Measurements from ENCODE around the gene SLC34A3.

The SLC34A3 gene

GRCh38 chr9:137230705-137231371, at the start of gene SLC34A3:
Gene SLC34A3 (plus strand): TSS chr9:137230901. CDS start chr9:137231703, 802 bp downstream.
- Histone ChIP-seq H3K4me3 (ENCODE audit: low read depth, low read length) (no peak within 1 kb of the TSS), H3K36me3 (ENCODE audit: control insufficient read depth, insufficient read depth, low read length) (no peaks in the 10 kb centered on the region), H3K27ac (ENCODE audit: low read depth, low read length) (no peak within 1 kb of the TSS), H3K9me3 (ENCODE audit: control insufficient read depth, insufficient read depth, low read length) (no peaks in the 10 kb centered on the region), H3K4me1 (ENCODE audit: control insufficient read depth, insufficient read depth, low read length) (no peaks in the 10 kb centered on the region), H3K9ac (ENCODE audit: low read depth, low read length) (no peak within 1 kb of the TSS), H3K27me3 (ENCODE audit: control insufficient read depth, insufficient read depth, low read length) (no peaks in the 10 kb centered on the region)

GRCh38 chr9:137181680-137182079, 49.0 kb upstream of the SLC34A3 start:
- H3K4me1 ChIP-seq (ENCODE audit: control insufficient read depth, insufficient read depth, low read length), result no peaks in the 10 kb centered on the region
- peaks cover 69% of the 10 kb centered on the region for H3K36me3 ChIP-seq (ENCODE audit: control insufficient read depth, insufficient read depth, low read length)
- no peaks in the 10 kb centered on the region for H3K27me3 ChIP-seq (ENCODE audit: control insufficient read depth, insufficient read depth, low read length)
- no peaks in the 10 kb centered on the region for H3K9me3 ChIP-seq (ENCODE audit: control insufficient read depth, insufficient read depth, low read length)
- H3K4me3 ChIP-seq (ENCODE audit: low read depth, low read length), result no peak overlapping the region
- no peak overlapping the region for H3K9ac ChIP-seq (ENCODE audit: low read depth, low read length)
- H3K27ac ChIP-seq (ENCODE audit: low read depth, low read length), result no peak overlapping the region

- H3K4me1 ChIP-seq (ENCODE audit: control insufficient read depth, insufficient read depth, low read length), result no peaks in the 10 kb centered on the region
- H3K9me3 ChIP-seq (ENCODE audit: control insufficient read depth, insufficient read depth, low read length), result no peaks in the 10 kb centered on the region
- peaks cover 75% of the 10 kb centered on the region for H3K36me3 ChIP-seq (ENCODE audit: control insufficient read depth, insufficient read depth, low read length)
- H3K9ac ChIP-seq (ENCODE audit: low read depth, low read length), result no peak overlapping the region
- no peak overlapping the region for H3K27ac ChIP-seq (ENCODE audit: low read depth, low read length)
- no peak overlapping the region for H3K4me3 ChIP-seq (ENCODE audit: low read depth, low read length)
- no peaks in the 10 kb centered on the region for H3K27me3 ChIP-seq (ENCODE audit: control insufficient read depth, insufficient read depth, low read length)
These were observed 47.9 kb upstream of the SLC34A3 start for GRCh38 chr9:137182836-137183235.

- Histone ChIP-seq H3K4me1 (ENCODE audit: control insufficient read depth, insufficient read depth, low read length) (no peaks in the 10 kb centered on the region), H3K9ac (ENCODE audit: low read depth, low read length) (no peak overlapping the region), H3K9me3 (ENCODE audit: control insufficient read depth, insufficient read depth, low read length) (no peaks in the 10 kb centered on the region), H3K36me3 (ENCODE audit: control insufficient read depth, insufficient read depth, low read length) (peaks cover 71% of the 10 kb centered on the region), H3K4me3 (ENCODE audit: low read depth, low read length) (no peak overlapping the region), H3K27me3 (ENCODE audit: control insufficient read depth, insufficient read depth, low read length) (no peaks in the 10 kb centered on the region), H3K27ac (ENCODE audit: low read depth, low read length) (no peak overlapping the region)
These were observed 46.6 kb upstream of the SLC34A3 start for GRCh38 chr9:137183980-137184595.

GRCh38 chr9:137184881-137185660, 45.6 kb upstream of the SLC34A3 start:
- no peak overlapping the region for H3K9ac ChIP-seq (ENCODE audit: low read depth, low read length)

GRCh38 chr9:137185921-137186320, 44.8 kb upstream of the SLC34A3 start:
- no peaks in the 10 kb centered on the region for H3K9me3 ChIP-seq (ENCODE audit: control insufficient read depth, insufficient read depth, low read length)
- H3K9ac ChIP-seq (ENCODE audit: low read depth, low read length), result no peak overlapping the region
- H3K36me3 ChIP-seq (ENCODE audit: control insufficient read depth, insufficient read depth, low read length), result peaks cover 66% of the 10 kb centered on the region
- H3K27me3 ChIP-seq (ENCODE audit: control insufficient read depth, insufficient read depth, low read length), result no peaks in the 10 kb centered on the region
- no peak overlapping the region for H3K27ac ChIP-seq (ENCODE audit: low read depth, low read length)
- no peaks in the 10 kb centered on the region for H3K4me1 ChIP-seq (ENCODE audit: control insufficient read depth, insufficient read depth, low read length)
- no peak overlapping the region for H3K4me3 ChIP-seq (ENCODE audit: low read depth, low read length)

More at GRCh38 chr9:137184881-137185660, 45.6 kb upstream of the SLC34A3 start:
- no peaks in the 10 kb centered on the region for H3K9me3 ChIP-seq (ENCODE audit: control insufficient read depth, insufficient read depth, low read length)
- no peaks in the 10 kb centered on the region for H3K4me1 ChIP-seq (ENCODE audit: control insufficient read depth, insufficient read depth, low read length)
- H3K27me3 ChIP-seq (ENCODE audit: control insufficient read depth, insufficient read depth, low read length), result no peaks in the 10 kb centered on the region
- peaks cover 66% of the 10 kb centered on the region for H3K36me3 ChIP-seq (ENCODE audit: control insufficient read depth, insufficient read depth, low read length)
- H3K27ac ChIP-seq (ENCODE audit: low read depth, low read length), result no peak overlapping the region
- H3K4me3 ChIP-seq (ENCODE audit: low read depth, low read length), result no peak overlapping the region

GRCh38 chr9:137186385-137186784, 44.3 kb upstream of the SLC34A3 start:
- peaks cover 63% of the 10 kb centered on the region for H3K36me3 ChIP-seq (ENCODE audit: control insufficient read depth, insufficient read depth, low read length)
- H3K9ac ChIP-seq (ENCODE audit: low read depth, low read length), result no peak overlapping the region
- H3K4me3 ChIP-seq (ENCODE audit: low read depth, low read length), result no peak overlapping the region
- no peaks in the 10 kb centered on the region for H3K4me1 ChIP-seq (ENCODE audit: control insufficient read depth, insufficient read depth, low read length)
- H3K27me3 ChIP-seq (ENCODE audit: control insufficient read depth, insufficient read depth, low read length), result no peaks in the 10 kb centered on the region
- no peak overlapping the region for H3K27ac ChIP-seq (ENCODE audit: low read depth, low read length)
- no peaks in the 10 kb centered on the region for H3K9me3 ChIP-seq (ENCODE audit: control insufficient read depth, insufficient read depth, low read length)

GRCh38 chr9:137187386-137187785, 43.3 kb upstream of the SLC34A3 start:
- no peak overlapping the region for H3K27ac ChIP-seq (ENCODE audit: low read depth, low read length)
- H3K9ac ChIP-seq (ENCODE audit: low read depth, low read length), result no peak overlapping the region
- H3K9me3 ChIP-seq (ENCODE audit: control insufficient read depth, insufficient read depth, low read length), result no peaks in the 10 kb centered on the region
- no peaks in the 10 kb centered on the region for H3K4me1 ChIP-seq (ENCODE audit: control insufficient read depth, insufficient read depth, low read length)
- H3K36me3 ChIP-seq (ENCODE audit: control insufficient read depth, insufficient read depth, low read length), result peaks cover 66% of the 10 kb centered on the region
- H3K4me3 ChIP-seq (ENCODE audit: low read depth, low read length), result peak overlapping the region; percentile 87
- H3K27me3 ChIP-seq (ENCODE audit: control insufficient read depth, insufficient read depth, low read length), result no peaks in the 10 kb centered on the region

GRCh38 chr9:137188086-137188489, 42.6 kb upstream of the SLC34A3 start:
- H3K4me3 ChIP-seq (ENCODE audit: low read depth, low read length), result peak overlapping the region; percentile 87
- no peaks in the 10 kb centered on the region for H3K9me3 ChIP-seq (ENCODE audit: control insufficient read depth, insufficient read depth, low read length)
- H3K36me3 ChIP-seq (ENCODE audit: control insufficient read depth, insufficient read depth, low read length), result peaks cover 59% of the 10 kb centered on the region
- H3K27me3 ChIP-seq (ENCODE audit: control insufficient read depth, insufficient read depth, low read length), result no peaks in the 10 kb centered on the region
- H3K27ac ChIP-seq (ENCODE audit: low read depth, low read length), result peak overlapping the region; percentile 93
- H3K4me1 ChIP-seq (ENCODE audit: control insufficient read depth, insufficient read depth, low read length), result no peaks in the 10 kb centered on the region
- H3K9ac ChIP-seq (ENCODE audit: low read depth, low read length), result peak overlapping the region; percentile 54; the same call in 1 of the 2 replicates

GRCh38 chr9:137188490-137189296, 42.0 kb upstream of the SLC34A3 start, which contains the start of the genes ANAPC2 and SSNA1:
Gene ANAPC2 (minus strand): TSS chr9:137188560. CDS start chr9:137188532, 28 bp downstream.
Gene SSNA1 (plus strand): TSS chr9:137188676. CDS start chr9:137188727, 51 bp downstream.
- Histone ChIP-seq H3K9ac (ENCODE audit: low read depth, low read length) (peak within 1 kb of the TSS; percentile 74), H3K9me3 (ENCODE audit: control insufficient read depth, insufficient read depth, low read length) (no peaks in the 10 kb centered on the region), H3K4me3 (ENCODE audit: low read depth, low read length) (peak within 1 kb of the TSS; percentile 87), H3K27ac (ENCODE audit: low read depth, low read length) (peak within 1 kb of the TSS; percentile 93), H3K4me1 (ENCODE audit: control insufficient read depth, insufficient read depth, low read length) (no peaks in the 10 kb centered on the region), H3K27me3 (ENCODE audit: control insufficient read depth, insufficient read depth, low read length) (no peaks in the 10 kb centered on the region), H3K36me3 (ENCODE audit: control insufficient read depth, insufficient read depth, low read length) (peaks cover 53% of the 10 kb centered on the region)
